HG02759 (cell line): ENCODE data around the gene EIF6.
"Not testable (repeated sequence)": the region's sequence is repeated elsewhere in the genome, so short reads cannot be mapped to it uniquely, and the experiment has no call there.

Source experiments
- ATAC-seq: cut with Tn5 transposase; IDR thresholded peaks from one replicate; pipeline ENCODE4 v1.9.1; 2021; ENCODE audit warnings: mild to moderate bottlenecking, moderate library complexity; ENCODE audit not compliant: unreplicated experiment

Gene EIF6

GRCh38 chr20:35284267-35284991, at the start of gene EIF6:
Gene EIF6, minus strand, starts transcription at chr20:35284772. Its CDS starts 285 bp downstream, at chr20:35284487.
- ATAC-seq, result peak; percentile 84

- no peak for ATAC-seq
These were observed 49.0 kb upstream of the EIF6 start for GRCh38 chr20:35333606-35334005.

- no peak for ATAC-seq
These were observed 48.1 kb upstream of the EIF6 start for GRCh38 chr20:35332540-35333200.

GRCh38 chr20:35329435-35330139, 45.0 kb upstream of the EIF6 start:
- no peak for ATAC-seq

- no peak for ATAC-seq
These were observed 44.1 kb upstream of the EIF6 start for GRCh38 chr20:35328689-35329088.

- no peak for ATAC-seq
These were observed 43.6 kb upstream of the EIF6 start for GRCh38 chr20:35328095-35328685.

GRCh38 chr20:35327074-35327976, 42.8 kb upstream of the EIF6 start:
- ATAC-seq, result no peak

- ATAC-seq, result no peak
These were observed 42.1 kb upstream of the EIF6 start for GRCh38 chr20:35326740-35327073.

GRCh38 chr20:35326021-35326739, 41.6 kb upstream of the EIF6 start:
- ATAC-seq, result no peak

- ATAC-seq, result no peak
These were observed 40.8 kb upstream of the EIF6 start for GRCh38 chr20:35325401-35325800.

- no peak for ATAC-seq
These were observed 36.0 kb upstream of the EIF6 start for GRCh38 chr20:35320396-35321126.

- ATAC-seq, result no peak
These were observed 35.3 kb upstream of the EIF6 start for GRCh38 chr20:35319871-35320197.

GRCh38 chr20:35319192-35319870, 34.8 kb upstream of the EIF6 start:
- no peak for ATAC-seq

GRCh38 chr20:35318502-35319157, 34.1 kb upstream of the EIF6 start:
- ATAC-seq, result no peak

GRCh38 chr20:35317416-35318210, 33.0 kb upstream of the EIF6 start:
- no peak for ATAC-seq

GRCh38 chr20:35316086-35316485, 31.5 kb upstream of the EIF6 start:
- no peak for ATAC-seq

- not testable (repeated sequence) for ATAC-seq
These were observed 31.1 kb upstream of the EIF6 start for GRCh38 chr20:35315632-35316020.
